OCI-LY3 (cell line): ENCODE measurements around the gene CACNA1E.

ENCODE experiments used
- EZH2phosphoT487 ChIP-seq: fragments of 200-600 bp; shearing (Covaris generic); IDR thresholded peaks from 2 replicates; pipeline ENCODE4 v1.6.1; 2018; ENCODE audit warnings: antibody characterized with exemption, mixed run types, low read depth
- TF ChIP-seq, protein P1 (sequence below): fragments of 200-600, 300-600 bp; sonication (generic); IDR thresholded peaks from 2 replicates; pipeline ENCODE4 v1.5.1; 2014; ENCODE audit warnings: antibody characterized with exemption, low read length, low read depth

DNA sequence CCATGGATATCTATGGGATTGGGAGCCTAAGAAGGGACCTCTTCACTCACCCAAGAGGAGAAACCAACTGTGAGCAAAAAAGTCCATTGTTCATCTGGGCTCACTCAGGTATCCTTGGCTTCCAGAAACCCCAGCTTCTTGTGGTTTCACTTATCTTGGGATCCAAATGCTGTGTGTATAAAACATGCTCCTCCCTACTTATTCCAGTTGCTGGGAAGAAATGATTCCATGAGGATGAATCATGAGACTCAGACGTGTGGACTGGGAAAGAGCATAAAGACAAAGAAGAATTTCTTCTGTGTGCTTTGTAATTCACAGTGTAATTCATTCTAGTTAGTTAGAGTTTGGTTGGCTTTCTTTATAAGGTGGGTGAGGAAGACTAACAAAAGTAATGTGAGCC, 294.5 kb downstream of the CACNA1E start:
- TF ChIP-seq, protein P1, sequence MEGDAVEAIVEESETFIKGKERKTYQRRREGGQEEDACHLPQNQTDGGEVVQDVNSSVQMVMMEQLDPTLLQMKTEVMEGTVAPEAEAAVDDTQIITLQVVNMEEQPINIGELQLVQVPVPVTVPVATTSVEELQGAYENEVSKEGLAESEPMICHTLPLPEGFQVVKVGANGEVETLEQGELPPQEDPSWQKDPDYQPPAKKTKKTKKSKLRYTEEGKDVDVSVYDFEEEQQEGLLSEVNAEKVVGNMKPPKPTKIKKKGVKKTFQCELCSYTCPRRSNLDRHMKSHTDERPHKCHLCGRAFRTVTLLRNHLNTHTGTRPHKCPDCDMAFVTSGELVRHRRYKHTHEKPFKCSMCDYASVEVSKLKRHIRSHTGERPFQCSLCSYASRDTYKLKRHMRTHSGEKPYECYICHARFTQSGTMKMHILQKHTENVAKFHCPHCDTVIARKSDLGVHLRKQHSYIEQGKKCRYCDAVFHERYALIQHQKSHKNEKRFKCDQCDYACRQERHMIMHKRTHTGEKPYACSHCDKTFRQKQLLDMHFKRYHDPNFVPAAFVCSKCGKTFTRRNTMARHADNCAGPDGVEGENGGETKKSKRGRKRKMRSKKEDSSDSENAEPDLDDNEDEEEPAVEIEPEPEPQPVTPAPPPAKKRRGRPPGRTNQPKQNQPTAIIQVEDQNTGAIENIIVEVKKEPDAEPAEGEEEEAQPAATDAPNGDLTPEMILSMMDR, result no peak
- TF ChIP-seq EZH2phosphoT487, result no peak
